ENCODE results near the gene ZSWIM4. TPM values are rescaled to one million over a fixed set of nuclear protein-coding genes. Genes with fewer than 3 reads are reported as not detected.
A peak's percentile ranks its signal among the peaks of the same experiment; 100 is the strongest.

The ZSWIM4 gene
- total and polyA plus RNA-seq, 10 donors: 1.5 to 14.8 (median 7.7) TPM

DNA sequence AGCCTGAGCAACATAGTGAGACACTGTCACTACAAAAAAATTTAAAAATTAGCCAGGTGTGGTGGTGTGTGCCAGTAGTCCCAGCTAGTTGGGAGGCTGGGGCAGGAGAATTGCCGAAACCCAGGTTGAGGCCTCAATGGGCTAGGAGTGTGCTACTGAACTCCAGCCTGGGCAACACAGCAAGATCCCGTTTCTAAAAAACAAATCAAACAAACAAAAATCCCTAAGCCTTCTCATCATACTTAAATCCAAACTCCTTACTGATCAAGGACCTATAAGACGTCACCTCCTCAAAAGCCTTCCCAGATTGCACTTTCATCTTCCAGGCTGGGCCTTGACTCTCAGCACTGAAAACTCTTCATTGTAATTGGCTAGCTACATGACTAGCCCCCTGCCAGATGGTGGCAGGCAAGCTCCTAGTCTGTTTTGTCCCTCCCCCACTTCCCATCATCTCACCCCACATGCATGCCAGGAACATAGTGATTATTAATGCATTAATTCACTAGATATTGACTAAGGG is 64.2 kb downstream of the ZSWIM4 start:
- 90 to 95% (median 94%) methylated on average over 3 of the region's 3 CpGs for WGBS, 5 donors
- TF ChIP-seq POLR2A (IDR thresholded peaks at IDR 0.05) (no peak), POLR2AphosphoS5 (IDR thresholded peaks at IDR 0.05) (no peak)
- TF ChIP-seq, protein P1, sequence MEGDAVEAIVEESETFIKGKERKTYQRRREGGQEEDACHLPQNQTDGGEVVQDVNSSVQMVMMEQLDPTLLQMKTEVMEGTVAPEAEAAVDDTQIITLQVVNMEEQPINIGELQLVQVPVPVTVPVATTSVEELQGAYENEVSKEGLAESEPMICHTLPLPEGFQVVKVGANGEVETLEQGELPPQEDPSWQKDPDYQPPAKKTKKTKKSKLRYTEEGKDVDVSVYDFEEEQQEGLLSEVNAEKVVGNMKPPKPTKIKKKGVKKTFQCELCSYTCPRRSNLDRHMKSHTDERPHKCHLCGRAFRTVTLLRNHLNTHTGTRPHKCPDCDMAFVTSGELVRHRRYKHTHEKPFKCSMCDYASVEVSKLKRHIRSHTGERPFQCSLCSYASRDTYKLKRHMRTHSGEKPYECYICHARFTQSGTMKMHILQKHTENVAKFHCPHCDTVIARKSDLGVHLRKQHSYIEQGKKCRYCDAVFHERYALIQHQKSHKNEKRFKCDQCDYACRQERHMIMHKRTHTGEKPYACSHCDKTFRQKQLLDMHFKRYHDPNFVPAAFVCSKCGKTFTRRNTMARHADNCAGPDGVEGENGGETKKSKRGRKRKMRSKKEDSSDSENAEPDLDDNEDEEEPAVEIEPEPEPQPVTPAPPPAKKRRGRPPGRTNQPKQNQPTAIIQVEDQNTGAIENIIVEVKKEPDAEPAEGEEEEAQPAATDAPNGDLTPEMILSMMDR (IDR thresholded peaks at IDR 0.05 in 8 of 11, conservative IDR thresholded peaks at IDR 0.05 in 3 of 11): no peak

GRCh38 chr19:13860679-13861391 is 65.6 kb downstream of the ZSWIM4 start:
- no peaks in the 10 kb centered on the region for H3K36me3 ChIP-seq
- peaks cover 8 to 43% (median 33%) of the 10 kb centered on the region in 6 donors for H3K4me1 ChIP-seq
- peaks cover 0 to 28% (median 16%) of the 10 kb centered on the region in 7 donors for H3K27me3 ChIP-seq (replicated peaks in 1 of 7)
- intact Hi-C loops (cut with DNase I; ENCODE audit: low total_unique reads): loop anchor here (5.0 to 10.0 kb wide), 2 partner anchors 264 to 586 kb away; no protein-coding TSS in a partner anchor
- peak overlapping the region; percentile 83 to 92 (median 88) for H3K27ac ChIP-seq
- H3K4me3 ChIP-seq: peak overlapping the region in 3 of 8 donors; percentile 45 to 66 (median 49)
- 80 to 83% (median 82%) methylated on average over 13 of the region's 13 CpGs for WGBS, 5 donors
- TF ChIP-seq POLR2AphosphoS5 (IDR thresholded peaks at IDR 0.05): no peak
- TF ChIP-seq, protein P1 (IDR thresholded peaks at IDR 0.05 in 8 of 11, conservative IDR thresholded peaks at IDR 0.05 in 3 of 11): no peak
- no peak for TF ChIP-seq POLR2A (IDR thresholded peaks at IDR 0.05)
- no peaks in the 10 kb centered on the region for H3K9me3 ChIP-seq
- peak; percentile 75 for DNase-seq

More for the DNA sequence above, 64.2 kb downstream of the ZSWIM4 start:
- H3K36me3 ChIP-seq: no peaks in the 10 kb centered on the region
- peaks cover 0 to 14% (median 6%) of the 10 kb centered on the region in 7 donors for H3K27me3 ChIP-seq (replicated peaks in 1 of 7)
- H3K9me3 ChIP-seq: no peaks in the 10 kb centered on the region
- H3K27ac ChIP-seq: no peak overlapping the region
- peaks cover 8 to 32% (median 22%) of the 10 kb centered on the region in 6 donors for H3K4me1 ChIP-seq
- H3K4me3 ChIP-seq: no peak overlapping the region
- intact Hi-C loops (cut with DNase I; ENCODE audit: low total_unique reads): no loop called here
- no peak for DNase-seq

DNA sequence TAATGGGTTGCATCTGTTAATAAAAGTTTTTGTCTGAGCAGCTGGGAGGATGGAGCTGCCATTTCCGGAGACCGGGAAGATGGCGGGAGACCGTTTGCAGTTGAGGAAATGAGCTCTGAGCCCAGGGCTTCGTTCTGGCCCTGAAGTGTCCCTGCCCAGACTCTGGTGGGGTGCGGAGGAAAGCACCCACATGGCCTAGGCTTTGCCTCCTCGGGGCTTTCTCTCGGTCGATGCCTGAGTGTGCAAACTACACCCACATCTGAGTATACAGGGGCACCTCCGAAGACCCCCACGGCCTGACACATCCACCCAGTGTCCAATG is 66.1 kb downstream of the ZSWIM4 start:
- intact Hi-C loops (cut with DNase I; ENCODE audit: low total_unique reads): loop anchor here (5.0 to 10.0 kb wide), 2 partner anchors 264 to 587 kb away; no protein-coding TSS in a partner anchor
- Histone ChIP-seq H3K36me3 (no peaks in the 10 kb centered on the region), H3K27ac (peak overlapping the region; percentile 83 to 92 (median 88)), H3K4me1 (peaks cover 8 to 48% (median 38%) of the 10 kb centered on the region in 6 donors), H3K9me3 (no peaks in the 10 kb centered on the region), H3K4me3 (peak overlapping the region; percentile 22 to 66 (median 44)), H3K27me3 (replicated peaks in 1 of 7) (peaks cover 0 to 33% (median 20%) of the 10 kb centered on the region in 7 donors)
- 6 to 21% (median 14%) methylated on average over 8 to 11 of the region's 11 CpGs for WGBS, 5 donors
- no peak for TF ChIP-seq POLR2AphosphoS5 (IDR thresholded peaks at IDR 0.05)
- no peak for TF ChIP-seq POLR2A (IDR thresholded peaks at IDR 0.05)
- TF ChIP-seq, protein P1 (IDR thresholded peaks at IDR 0.05 in 8 of 11, conservative IDR thresholded peaks at IDR 0.05 in 3 of 11): no peak
- DNase-seq: no peak

Data from spleen (tissue), 11 donors.